Spleen (tissue), 11 donors: ENCODE data around the gene FDPS. TPM values are rescaled to one million over a fixed set of nuclear protein-coding genes. Genes with fewer than 3 reads are reported as not detected.

ENCODE experiments used
- DNase-seq: peaks from one replicate; pipeline ENCODE4 v3.0.0-alpha.2; 2020
- H3K27ac ChIP-seq, 8 donors: fragments of 200-600 bp; sonication (generic) in 7 of 8; 1 replicate in 4 of 8; 2 replicates in 4 of 8; pipeline versions ENCODE4 v1.5.0 to v1.8.0; 2016 to 2021; ENCODE audit warnings: inconsistent platforms in 4 of 8, mild to moderate bottlenecking in 4 of 8, moderate library complexity in 1 of 8
- H3K27me3 ChIP-seq, 7 donors: fragments of 200-600 bp; sonication (generic) in 6 of 7; replicated peaks in 1 of 7; 1 replicate in 4 of 7; 2 replicates in 3 of 7; pipeline versions ENCODE4 v1.5.0 to v1.8.0; 2016 to 2021; ENCODE audit warnings: inconsistent platforms in 3 of 7, mild to moderate bottlenecking in 1 of 7
- H3K36me3 ChIP-seq, 6 donors: fragments of 200-600 bp; sonication (generic) in 5 of 6; 1 replicate in 4 of 6; 2 replicates in 2 of 6; pipeline versions ENCODE4 v1.5.0 to v1.8.0; 2016 to 2021; ENCODE audit warnings: inconsistent platforms in 2 of 6
- H3K4me1 ChIP-seq, 6 donors: fragments of 200-600 bp; sonication (generic) in 5 of 6; 1 replicate in 3 of 6; 2 replicates in 3 of 6; pipeline versions ENCODE4 v1.5.0 to v1.8.0; 2016 to 2021; ENCODE audit warnings: inconsistent platforms in 3 of 6
- H3K4me3 ChIP-seq, 8 donors: fragments of 200-600 bp; sonication (generic) in 7 of 8; 1 replicate in 4 of 8; 2 replicates in 4 of 8; pipeline versions ENCODE4 v1.5.0 to v1.8.0; 2016 to 2021; ENCODE audit warnings: inconsistent platforms in 4 of 8, mild to moderate bottlenecking in 4 of 8, moderate library complexity in 2 of 8
- H3K9me3 ChIP-seq, 8 donors: fragments of 200-600 bp; sonication (generic) in 7 of 8; 1 replicate in 4 of 8; 2 replicates in 4 of 8; pipeline versions ENCODE4 v1.5.0 to v1.8.0; 2016 to 2021; ENCODE audit warnings: inconsistent platforms in 4 of 8
- CTCF ChIP-seq, 11 experiments: fragments of 200-600 bp in 7 of 11; fragments of 450-650 bp in 4 of 11; sonication (generic) in 4 of 11; IDR thresholded peaks in 8 of 11; conservative IDR thresholded peaks in 3 of 11; 1 replicate in 7 of 11; 2 replicates in 4 of 11; pipeline versions ENCODE4 v1.4.0 to v1.8.0; 2016 to 2021; ENCODE audit warnings: antibody characterized with exemption in 11 of 11, inconsistent platforms in 4 of 11, mild to moderate bottlenecking in 1 of 11
- POLR2A ChIP-seq, 3 donors: fragments of 450-650 bp; IDR thresholded peaks; one replicate each; pipeline ENCODE4 v1.5.1; 2017; ENCODE audit warnings: antibody characterized with exemption in 3 of 3, mild to moderate bottlenecking in 1 of 3
- POLR2AphosphoS5 ChIP-seq, 3 donors: sonication (generic); formaldehyde crosslinking; IDR thresholded peaks; one replicate each; pipeline ENCODE4 v1.5.1; 2017; ENCODE audit warnings: antibody characterized with exemption in 3 of 3
- WGBS, 5 donors: extraction: QIAGEN DNeasy Blood & Tissue Kit in 3 of 5; methylation state at CpG; one replicate each; pipeline versions ENCODE4 v1.1.5 to v1.1.7; 2013 to 2018; 5-methylcytosine and 5-hydroxymethylcytosine counted together
- intact Hi-C: fragments of 100-400 bp; cut with DNase I; formaldehyde crosslinking; loops from one replicate; pipeline ENCODE4 v1.15.0; 2023; ENCODE audit warnings: low total_unique reads
- microRNA-seq, 3 donors: library from miRNA; unstranded; fragments of <30 nt; microRNA quantifications; one replicate each; pipeline versions ENCODE4 to v1.1.0, GENCODE V29; 2019 to 2020
- polyA plus RNA-seq, 3 donors: library from polyadenylated mRNA; stranded (reverse); fragments of 200-250 nt; gene quantifications; one replicate each; pipeline ENCODE4 v1.2.1, GENCODE V29; 2013
- small RNA-seq, 4 donors: library from RNA; depleted of rRNA; stranded (forward); fragments of <200 nt; gene quantifications; one replicate each; pipeline ENCODE3, GENCODE V24; 2016
- total RNA-seq, 7 donors: library from RNA; depleted of rRNA in 3 of 7; stranded (reverse); fragments of >200 nt in 3 of 7; fragmentation: NEBNext Ultra II Directional in 4 of 7; extraction: Animal tissue kit (Norgen Biotek cat#: 25700) in 4 of 7; gene quantifications; one replicate each; pipeline versions ENCODE4 v1.1.0 to v1.2.1, GENCODE V29; 2016 to 2021
- donor health status: healthy with polysubstance abuse.
- donor health status: DM: no; HTN: no; CAD: no; lungs with moderate emphysema.
- donor health status: DM: no; HTN: no; CAD: no.
- donor health status: Bipolar disorder and iron deficiency.
- donor health status: healthy.
- donor health status: DM: no; HTN: no; CAD: no.
- donor health status: DM: yes; HTN: yes; CAD: no.

The FDPS gene
- total and polyA plus RNA-seq, 10 donors, result 84.5 to 134 (median 105) TPM

- Histone ChIP-seq H3K27ac (no peak overlapping the region), H3K36me3 (peaks cover 0 to 100% (median 64%) of the 10 kb centered on the region in 6 donors), H3K4me1 (no peaks in the 10 kb centered on the region), H3K9me3 (no peaks in the 10 kb centered on the region), H3K4me3 (no peak overlapping the region), H3K27me3 (no peaks in the 10 kb centered on the region)
- intact Hi-C loops, result no loop called here
- DNase-seq, result no peak
- 97 to 100% (median 100%) methylated on average over 1 of the region's 1 CpG for WGBS, 5 donors
- no peak for TF ChIP-seq POLR2AphosphoS5 (IDR thresholded peaks at IDR 0.05)
- no peak for TF ChIP-seq CTCF (IDR thresholded peaks at IDR 0.05 in 8 of 11, conservative IDR thresholded peaks at IDR 0.05 in 3 of 11)
- no peak for TF ChIP-seq POLR2A (IDR thresholded peaks at IDR 0.05)
These were observed 51.4 kb downstream of the FDPS start for GRCh38 chr1:155360051-155360450.

Small RNA genes within 50 kb of the gene (microRNA-seq; reads per million reads assigned to microRNA genes)
- 0 reads per million in 3 donors for gene MIR555

Small RNA genes within 50 kb of the gene (small RNA-seq; reads per million reads assigned to genes)
- gene RNU6-106P, result 0 to 0.08 (median 0) reads per million in 4 donors

Other genes starting within 250 kb of the FDPS start
- 1 to 10 TPM; 4.6 to 7.7 (median 6.0) TPM for gene EFNA4, start 245.1 kb upstream of the FDPS start, total RNA-seq
- gene EFNA4, start 245.1 kb upstream of the FDPS start, polyA plus RNA-seq, result 1 to 10 TPM; 7.3 to 9.5 (median 8.7) TPM
- gene EFNA3, start 230.0 kb upstream of the FDPS start, total RNA-seq, result 1 to 10 TPM in 6 of 7 donors, not detected in 1; 1.6 to 4.3 (median 2.4) TPM
- gene EFNA3, start 230.0 kb upstream of the FDPS start, polyA plus RNA-seq, result 1 to 10 TPM; 1.4 to 2.0 (median 1.7) TPM
- 10 to 100 TPM in 5 of 7 donors, 1 to 10 TPM in 2; 8.0 to 19.4 (median 10.3) TPM for gene EFNA1, start 181.0 kb upstream of the FDPS start, total RNA-seq
- 1 to 10 TPM; 3.7 to 8.0 (median 7.8) TPM for gene EFNA1, start 181.0 kb upstream of the FDPS start, polyA plus RNA-seq
- gene SLC50A1, start 173.0 kb upstream of the FDPS start, total RNA-seq, result 10 to 100 TPM; 28.4 to 41.4 (median 38.2) TPM
- 10 to 100 TPM; 60.1 to 73.8 (median 72.5) TPM for gene SLC50A1, start 173.0 kb upstream of the FDPS start, polyA plus RNA-seq
- 10 to 100 TPM; 25.0 to 62.4 (median 49.9) TPM for gene DPM3, start 168.3 kb upstream of the FDPS start, total RNA-seq
- 100 to 1,000 TPM; 205 to 262 (median 229) TPM for gene DPM3, start 168.3 kb upstream of the FDPS start, polyA plus RNA-seq
- gene KRTCAP2, start 135.6 kb upstream of the FDPS start, total RNA-seq, result 100 to 1,000 TPM; 113 to 154 (median 136) TPM
- 100 to 1,000 TPM; 193 to 203 (median 200) TPM for gene KRTCAP2, start 135.6 kb upstream of the FDPS start, polyA plus RNA-seq
- gene TRIM46, start 135.0 kb upstream of the FDPS start, total RNA-seq, result 1 to 10 TPM in 6 of 7 donors, under 1 TPM in 1; 0.83 to 3.6 (median 1.6) TPM
- gene TRIM46, start 135.0 kb upstream of the FDPS start, polyA plus RNA-seq, result under 1 TPM; 0.35 to 0.77 (median 0.46) TPM
- 10 to 100 TPM; 14.3 to 22.6 (median 20.5) TPM for gene THBS3, start 101.0 kb upstream of the FDPS start, total RNA-seq
- 10 to 100 TPM; 10.2 to 31.2 (median 27.7) TPM for gene THBS3, start 101.0 kb upstream of the FDPS start, polyA plus RNA-seq
- gene MTX1, start 100.2 kb upstream of the FDPS start, total RNA-seq, result 10 to 100 TPM; 28.2 to 40.9 (median 33.2) TPM
- gene MTX1, start 100.2 kb upstream of the FDPS start, polyA plus RNA-seq, result 10 to 100 TPM; 43.7 to 48.4 (median 44.5) TPM
- gene ENTREP3, start 53.4 kb upstream of the FDPS start, total RNA-seq, result 10 to 100 TPM in 6 of 7 donors, 1 to 10 TPM in 1; 9.9 to 19.3 (median 15.6) TPM
- gene ENTREP3, start 53.4 kb upstream of the FDPS start, polyA plus RNA-seq, result 10 to 100 TPM in 1 of 3 donors, 1 to 10 TPM in 2; 6.5 to 13.2 (median 9.4) TPM
- 10 to 100 TPM; 46.5 to 52.4 (median 49.8) TPM for gene SCAMP3, start 46.5 kb upstream of the FDPS start, total RNA-seq
- gene SCAMP3, start 46.5 kb upstream of the FDPS start, polyA plus RNA-seq, result 10 to 100 TPM; 51.8 to 59.9 (median 53.2) TPM
- gene CLK2, start 35.4 kb upstream of the FDPS start, total RNA-seq, result 10 to 100 TPM; 61.0 to 89.9 (median 71.8) TPM
- gene CLK2, start 35.4 kb upstream of the FDPS start, polyA plus RNA-seq, result 10 to 100 TPM; 38.6 to 82.0 (median 77.4) TPM
- 1 to 10 TPM in 6 of 7 donors, under 1 TPM in 1; 0.65 to 3.3 (median 1.9) TPM for gene HCN3, start 31.4 kb upstream of the FDPS start, total RNA-seq
- 1 to 10 TPM in 2 of 3 donors, under 1 TPM in 1; 0.89 to 1.6 (median 1.4) TPM for gene HCN3, start 31.4 kb upstream of the FDPS start, polyA plus RNA-seq
- under 1 TPM in 4 of 7 donors, not detected in 3; 0.22 to 0.74 (median 0.43) TPM for gene PKLR, start 7.4 kb upstream of the FDPS start, total RNA-seq
- under 1 TPM in 1 of 3 donors, not detected in 2; 0.04 TPM for gene PKLR, start 7.4 kb upstream of the FDPS start, polyA plus RNA-seq
- gene RUSC1, start 12.0 kb downstream of the FDPS start, total RNA-seq, result 10 to 100 TPM; 11.4 to 21.1 (median 18.0) TPM
- gene RUSC1, start 12.0 kb downstream of the FDPS start, polyA plus RNA-seq, result 10 to 100 TPM in 2 of 3 donors, 1 to 10 TPM in 1; 8.5 to 17.3 (median 10.8) TPM